ENCODE results near the gene ABLIM3.

Gene ABLIM3

DNA sequence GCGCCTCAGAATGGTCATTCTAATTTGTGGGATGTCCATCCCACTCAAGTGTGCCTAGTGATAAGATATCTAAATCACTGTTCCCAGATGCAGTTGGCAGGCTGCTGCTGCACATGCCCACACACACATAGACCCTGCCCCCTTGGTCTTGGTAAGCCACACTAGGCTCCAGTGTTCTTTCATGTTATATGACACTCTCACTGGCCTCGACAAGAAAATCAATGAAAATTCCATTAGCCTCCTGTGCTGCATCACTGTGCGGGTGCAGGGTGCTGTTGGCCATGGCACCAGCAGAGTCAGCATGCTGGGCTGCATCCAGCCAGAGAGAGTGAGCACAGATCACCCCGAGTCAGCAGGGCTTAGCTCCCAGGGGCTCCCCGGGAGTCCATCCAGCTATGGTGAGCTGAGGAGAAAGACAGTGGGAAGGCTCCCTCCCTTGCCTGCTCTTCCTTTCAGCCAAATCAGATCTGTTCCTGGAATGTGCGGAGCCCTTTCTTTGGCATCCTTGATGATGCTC, 59.9 kb downstream of the ABLIM3 start:
- TF ChIP-seq EZH2phosphoT487 (conservative IDR thresholded peaks at IDR 0.05; ENCODE audit: low read length): no peak
- TF ChIP-seq, protein P1, sequence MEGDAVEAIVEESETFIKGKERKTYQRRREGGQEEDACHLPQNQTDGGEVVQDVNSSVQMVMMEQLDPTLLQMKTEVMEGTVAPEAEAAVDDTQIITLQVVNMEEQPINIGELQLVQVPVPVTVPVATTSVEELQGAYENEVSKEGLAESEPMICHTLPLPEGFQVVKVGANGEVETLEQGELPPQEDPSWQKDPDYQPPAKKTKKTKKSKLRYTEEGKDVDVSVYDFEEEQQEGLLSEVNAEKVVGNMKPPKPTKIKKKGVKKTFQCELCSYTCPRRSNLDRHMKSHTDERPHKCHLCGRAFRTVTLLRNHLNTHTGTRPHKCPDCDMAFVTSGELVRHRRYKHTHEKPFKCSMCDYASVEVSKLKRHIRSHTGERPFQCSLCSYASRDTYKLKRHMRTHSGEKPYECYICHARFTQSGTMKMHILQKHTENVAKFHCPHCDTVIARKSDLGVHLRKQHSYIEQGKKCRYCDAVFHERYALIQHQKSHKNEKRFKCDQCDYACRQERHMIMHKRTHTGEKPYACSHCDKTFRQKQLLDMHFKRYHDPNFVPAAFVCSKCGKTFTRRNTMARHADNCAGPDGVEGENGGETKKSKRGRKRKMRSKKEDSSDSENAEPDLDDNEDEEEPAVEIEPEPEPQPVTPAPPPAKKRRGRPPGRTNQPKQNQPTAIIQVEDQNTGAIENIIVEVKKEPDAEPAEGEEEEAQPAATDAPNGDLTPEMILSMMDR (IDR thresholded peaks at IDR 0.05; ENCODE audit: insufficient read depth, low read length, poor library complexity, severe bottlenecking): no peak
- H2AFZ ChIP-seq (ENCODE audit: low read depth, low read length, severe bottlenecking): no peak overlapping the region
- H3K27ac ChIP-seq (ENCODE audit: low read depth, low read length): no peak overlapping the region
- H3F3A ChIP-seq (ENCODE audit: insufficient read depth): no peaks in the 10 kb centered on the region
- H3K79me2 ChIP-seq (ENCODE audit: insufficient read depth, low read length): no peaks in the 10 kb centered on the region
- no peaks in the 10 kb centered on the region for H3K36me3 ChIP-seq (ENCODE audit: low read length)
- no peak overlapping the region for H3K9ac ChIP-seq (ENCODE audit: low read length)
- no peak overlapping the region for H3K4me3 ChIP-seq (ENCODE audit: insufficient read depth, low read length, poor library complexity, severe bottlenecking)
- H3K9me3 ChIP-seq (ENCODE audit: insufficient read depth, low read length): no peaks in the 10 kb centered on the region
- no peaks in the 10 kb centered on the region for H3K9me2 ChIP-seq (replicated peaks; ENCODE audit: insufficient read depth, low read length)
- no peak overlapping the region for H3K4me2 ChIP-seq (ENCODE audit: low read depth, low read length, poor library complexity, severe bottlenecking)
- H3K27me3 ChIP-seq (ENCODE audit: low read length): no peaks in the 10 kb centered on the region
- no peaks in the 10 kb centered on the region for H4K20me1 ChIP-seq (ENCODE audit: low read depth, low read length)

DNA sequence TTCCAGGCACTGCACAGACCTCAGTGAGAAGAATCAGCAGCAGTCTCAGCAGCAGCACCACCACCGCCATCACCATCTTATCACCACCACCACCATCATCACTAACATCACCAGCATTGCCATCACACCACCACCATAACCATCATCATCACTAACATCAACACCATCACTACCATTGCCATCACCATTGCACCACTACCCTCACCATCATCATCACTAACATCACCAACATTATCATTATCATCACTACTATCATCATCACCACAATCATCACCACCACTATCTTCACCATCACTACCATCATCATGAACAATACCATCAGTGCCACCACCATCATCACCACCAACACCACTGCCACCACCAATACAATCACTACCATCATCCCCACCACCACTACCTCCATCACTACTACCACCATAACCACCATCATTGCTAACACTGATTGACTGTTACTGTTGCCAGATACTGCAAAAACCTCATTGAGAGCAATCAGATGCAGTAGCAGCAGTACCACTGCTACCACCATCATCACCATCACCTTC, 61.7 kb downstream of the ABLIM3 start:
- no peaks in the 10 kb centered on the region for H3K27me3 ChIP-seq (ENCODE audit: low read length)

DNA sequence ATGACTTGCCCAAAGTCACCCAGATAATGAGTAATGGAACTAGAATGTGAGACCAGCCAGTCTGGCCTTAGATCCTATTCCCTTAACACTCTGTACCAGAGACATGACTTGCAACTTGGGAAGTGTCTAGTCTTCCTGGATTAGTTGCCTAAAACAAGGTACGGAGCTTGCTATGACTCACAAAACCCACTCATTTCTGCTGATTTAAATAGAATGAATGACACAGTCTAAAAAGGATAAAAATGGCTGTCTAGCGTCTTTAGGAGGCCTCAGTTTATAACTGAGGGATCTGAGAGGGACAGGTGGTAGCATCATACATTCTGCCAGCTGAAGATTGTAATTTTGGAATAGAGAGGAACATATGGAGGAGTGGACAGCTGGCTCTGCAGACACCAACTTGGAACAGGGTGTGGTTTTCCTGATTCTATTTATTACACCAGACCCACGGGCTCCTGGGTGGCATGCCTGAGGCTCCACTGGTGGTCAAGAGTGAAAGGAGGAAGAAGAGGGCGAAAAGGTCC, 62.7 kb downstream of the ABLIM3 start:
- no peak overlapping the region for H3K4me3 ChIP-seq (ENCODE audit: insufficient read depth, low read length, poor library complexity, severe bottlenecking)
- H2AFZ ChIP-seq (ENCODE audit: low read depth, low read length, severe bottlenecking): no peak overlapping the region
- H3K9me2 ChIP-seq (replicated peaks; ENCODE audit: insufficient read depth, low read length): no peaks in the 10 kb centered on the region
- H3K27me3 ChIP-seq (ENCODE audit: low read length): no peaks in the 10 kb centered on the region
- no peaks in the 10 kb centered on the region for H3K36me3 ChIP-seq (ENCODE audit: low read length)
- H4K20me1 ChIP-seq (ENCODE audit: low read depth, low read length): no peaks in the 10 kb centered on the region
- H3K9me3 ChIP-seq (ENCODE audit: insufficient read depth, low read length): no peaks in the 10 kb centered on the region
- no peaks in the 10 kb centered on the region for H3F3A ChIP-seq (ENCODE audit: insufficient read depth)
- H3K27ac ChIP-seq (ENCODE audit: low read depth, low read length): no peak overlapping the region
- H3K4me2 ChIP-seq (ENCODE audit: low read depth, low read length, poor library complexity, severe bottlenecking): no peak overlapping the region
- TF ChIP-seq, protein P1 (IDR thresholded peaks at IDR 0.05; ENCODE audit: insufficient read depth, low read length, poor library complexity, severe bottlenecking): no peak
- TF ChIP-seq EZH2phosphoT487 (conservative IDR thresholded peaks at IDR 0.05; ENCODE audit: low read length): no peak
- no peaks in the 10 kb centered on the region for H3K79me2 ChIP-seq (ENCODE audit: insufficient read depth, low read length)
- no peak overlapping the region for H3K9ac ChIP-seq (ENCODE audit: low read length)

More for the DNA sequence above, 61.7 kb downstream of the ABLIM3 start:
- H3K79me2 ChIP-seq (ENCODE audit: insufficient read depth, low read length): no peaks in the 10 kb centered on the region
- no peak overlapping the region for H3K9ac ChIP-seq (ENCODE audit: low read length)
- no peak overlapping the region for H3K27ac ChIP-seq (ENCODE audit: low read depth, low read length)
- no peak overlapping the region for H3K4me3 ChIP-seq (ENCODE audit: insufficient read depth, low read length, poor library complexity, severe bottlenecking)
- no peak for TF ChIP-seq EZH2phosphoT487 (conservative IDR thresholded peaks at IDR 0.05; ENCODE audit: low read length)
- TF ChIP-seq, protein P1 (IDR thresholded peaks at IDR 0.05; ENCODE audit: insufficient read depth, low read length, poor library complexity, severe bottlenecking): no peak
- no peaks in the 10 kb centered on the region for H4K20me1 ChIP-seq (ENCODE audit: low read depth, low read length)
- no peaks in the 10 kb centered on the region for H3K9me2 ChIP-seq (replicated peaks; ENCODE audit: insufficient read depth, low read length)
- no peaks in the 10 kb centered on the region for H3F3A ChIP-seq (ENCODE audit: insufficient read depth)
- no peaks in the 10 kb centered on the region for H3K9me3 ChIP-seq (ENCODE audit: insufficient read depth, low read length)
- no peak overlapping the region for H2AFZ ChIP-seq (ENCODE audit: low read depth, low read length, severe bottlenecking)
- H3K4me2 ChIP-seq (ENCODE audit: low read depth, low read length, poor library complexity, severe bottlenecking): no peak overlapping the region
- H3K36me3 ChIP-seq (ENCODE audit: low read length): no peaks in the 10 kb centered on the region

Measured in SU-DHL-6 (cell line).